ENCODE results near the gene VGLL4.

Gene VGLL4

DNA sequence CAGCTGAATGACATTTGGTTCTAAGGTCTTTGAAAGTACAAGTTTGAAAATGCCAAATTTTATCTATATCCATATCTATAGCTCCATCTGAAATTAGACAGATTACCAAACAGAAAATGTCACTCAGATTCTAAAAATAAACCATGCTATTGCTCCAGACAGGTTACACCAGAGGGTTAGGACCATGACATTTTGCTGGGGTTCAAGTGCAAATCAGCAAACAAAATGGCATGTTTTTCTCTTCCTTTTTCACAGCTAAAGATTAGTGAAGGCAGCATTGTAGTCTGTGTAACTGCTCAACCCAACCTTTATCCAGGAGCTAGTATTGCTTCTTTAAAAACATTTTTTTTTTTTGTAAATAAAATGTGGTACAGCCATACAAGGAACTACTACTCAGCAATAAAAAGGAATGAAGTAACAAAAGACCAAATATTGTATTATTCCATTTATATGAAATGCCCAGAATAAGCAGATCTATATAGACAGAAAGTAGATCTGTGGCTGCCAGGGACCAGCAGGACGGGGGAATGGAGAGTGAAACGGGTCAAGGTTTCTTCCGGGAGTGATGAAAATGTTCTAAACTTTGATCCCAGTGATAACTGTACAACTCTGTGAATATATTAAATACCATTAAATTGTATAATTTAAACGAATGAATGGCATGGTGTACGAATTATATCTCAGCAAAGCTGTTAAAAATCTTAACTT is 18.2 kb downstream of the VGLL4 start:
- no peak for DNase-seq

DNA sequence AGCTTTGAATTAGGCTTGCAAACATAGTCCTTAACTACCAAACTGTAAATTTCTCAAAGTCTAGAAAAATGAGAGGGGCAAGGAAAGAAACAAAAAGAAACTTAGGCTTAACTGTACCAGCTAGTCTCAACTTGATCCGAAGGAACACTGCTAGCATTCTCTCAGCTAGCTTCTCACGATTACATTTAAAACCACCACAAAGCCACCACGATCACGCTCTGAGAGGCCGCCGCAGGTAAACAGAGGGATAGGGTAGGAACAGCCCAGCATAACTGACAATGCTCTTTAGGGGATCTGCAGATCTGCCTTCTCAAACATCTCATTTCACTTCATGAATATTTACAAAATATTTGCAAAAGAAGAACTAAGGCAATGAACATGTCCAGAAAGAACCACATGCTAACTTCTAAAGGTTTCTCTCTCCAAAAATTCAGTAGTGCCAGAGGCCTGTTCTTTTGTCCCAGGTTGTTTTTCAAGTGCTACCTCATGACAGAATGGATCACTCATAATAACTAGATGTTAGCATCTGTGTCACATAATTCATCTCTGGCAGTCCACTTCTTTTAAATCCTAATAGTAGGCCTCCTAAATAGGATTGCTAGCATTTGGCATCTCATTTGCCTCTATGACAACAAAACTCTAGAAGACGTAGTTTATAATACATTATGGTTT is 18.9 kb downstream of the VGLL4 start:
- no peak for DNase-seq

GRCh38 chr3:11624161-11624560 is 19.6 kb downstream of the VGLL4 start:
- no peak for DNase-seq

DNA sequence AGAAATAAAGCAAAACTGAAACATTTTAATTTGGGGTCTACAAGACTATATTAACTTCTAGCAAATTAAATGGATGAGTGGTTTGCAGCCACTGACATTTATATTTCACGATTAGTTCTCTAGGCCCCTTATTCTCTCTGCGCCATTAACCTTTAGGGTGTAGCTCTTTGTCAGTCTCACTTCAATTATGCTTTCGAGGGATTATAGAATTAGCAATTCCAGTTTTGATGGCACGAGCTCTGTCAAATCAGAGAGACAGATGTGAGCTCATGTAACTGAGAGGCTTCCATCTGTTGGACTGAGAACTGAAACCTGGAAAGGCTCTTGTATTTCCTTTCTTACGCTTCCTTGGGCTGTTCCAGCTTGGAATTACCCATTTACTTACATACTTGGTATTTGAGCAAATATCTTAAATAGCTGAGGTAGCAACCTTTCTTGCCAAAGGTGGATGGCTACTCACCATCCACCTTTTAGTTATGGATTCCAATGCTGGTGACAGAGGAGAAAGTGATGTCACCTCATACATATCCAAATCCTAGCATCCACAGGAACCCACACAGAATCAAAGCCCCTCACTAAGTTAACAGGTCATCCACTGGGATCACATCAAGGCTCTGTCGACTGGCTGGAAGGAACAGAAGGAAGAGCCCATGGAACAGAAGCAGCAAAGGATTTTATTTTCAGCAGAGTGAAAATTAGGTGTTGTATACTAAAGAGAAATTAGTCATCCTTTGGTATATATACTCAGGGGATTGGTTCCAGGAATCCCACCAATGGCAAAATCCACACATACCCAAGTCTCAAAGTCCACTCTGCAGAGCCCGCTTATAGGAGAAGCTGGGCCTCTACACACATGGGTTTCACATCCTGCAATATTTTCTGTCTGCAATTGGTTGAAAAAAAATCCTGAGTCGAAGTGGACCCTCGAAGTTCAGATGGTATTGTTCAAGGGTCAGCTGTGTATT is 20.8 kb downstream of the VGLL4 start:
- no peak for DNase-seq

DNA sequence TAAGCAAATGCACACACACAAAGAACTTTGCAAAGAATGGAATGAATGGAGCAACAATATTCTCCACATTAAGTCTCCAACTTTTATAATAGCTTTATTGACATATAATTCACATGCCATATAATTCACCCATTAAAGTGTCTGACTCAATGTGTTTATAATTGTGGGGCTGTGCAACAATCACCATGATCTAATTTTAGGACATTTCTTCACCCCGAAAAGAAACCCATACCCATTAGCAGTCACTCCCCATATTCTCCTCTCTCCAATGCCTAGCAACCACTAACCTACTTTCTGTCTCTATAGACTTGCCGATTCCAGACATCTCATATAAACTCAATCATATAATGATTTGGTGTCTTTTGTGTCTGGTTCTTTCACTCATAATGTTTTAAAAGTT is 22.6 kb downstream of the VGLL4 start:
- no peak for DNase-seq

DNA sequence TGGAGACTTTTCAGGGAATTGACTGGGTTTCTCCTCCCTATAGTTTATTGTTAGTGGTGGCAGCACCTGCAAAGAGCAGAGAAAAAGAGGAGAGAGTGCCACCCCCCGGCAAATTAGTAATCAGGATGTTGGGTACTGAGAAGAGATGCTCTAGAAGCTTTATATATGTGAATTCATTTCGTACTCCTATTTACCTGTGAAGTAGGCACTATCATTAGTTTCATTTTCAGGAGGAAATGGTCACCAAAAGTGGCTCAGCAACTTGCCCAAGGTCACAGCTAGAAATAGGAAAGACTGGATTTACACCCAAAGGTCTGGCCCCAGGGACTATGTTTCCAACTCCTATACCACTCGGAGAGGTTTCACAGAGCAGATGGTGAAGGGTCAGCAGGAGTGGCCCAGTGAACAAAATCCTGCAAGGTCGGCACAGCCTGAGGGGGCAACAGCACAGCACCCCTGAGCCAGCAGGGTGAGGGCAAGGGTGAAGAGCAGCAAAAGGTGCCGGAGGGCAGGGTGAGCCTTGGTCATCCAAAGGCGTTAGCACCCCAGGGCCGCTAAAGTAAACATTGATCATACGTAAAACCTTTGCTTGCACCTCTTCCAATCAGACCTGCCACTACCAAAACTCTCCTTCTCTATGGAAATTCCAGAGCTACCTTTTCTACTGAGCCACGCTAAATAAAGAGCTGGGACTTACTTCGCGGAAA is 23.6 kb downstream of the VGLL4 start:
- DNase-seq = no peak

- DNase-seq = no peak
These were observed 24.3 kb downstream of the VGLL4 start for GRCh38 chr3:11619461-11619860.

DNA sequence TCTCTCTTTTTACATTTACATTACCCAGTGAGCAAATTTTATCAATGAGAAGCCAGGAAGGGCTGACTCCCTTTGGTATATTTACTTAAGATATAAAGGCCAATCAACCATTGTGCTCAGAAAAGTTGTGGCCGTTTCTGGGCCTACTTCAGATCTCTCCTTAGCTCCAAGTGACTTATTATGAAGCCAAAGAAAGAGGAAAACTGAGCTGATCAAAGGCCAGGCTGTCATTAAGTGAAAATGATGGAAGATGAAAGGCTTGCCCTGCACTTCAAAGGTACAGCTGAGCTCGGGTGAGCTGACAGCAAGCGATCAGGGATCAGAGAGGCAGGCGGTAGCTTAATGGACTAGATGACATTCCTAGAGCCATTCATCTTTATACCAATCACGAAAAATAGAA is 24.8 kb downstream of the VGLL4 start:
- no peak for DNase-seq

- DNase-seq = no peak
These were observed 27.2 kb downstream of the VGLL4 start for GRCh38 chr3:11616551-11616950.

- no peak for DNase-seq
These were observed 29.7 kb downstream of the VGLL4 start for GRCh38 chr3:11613851-11614487.

DNA sequence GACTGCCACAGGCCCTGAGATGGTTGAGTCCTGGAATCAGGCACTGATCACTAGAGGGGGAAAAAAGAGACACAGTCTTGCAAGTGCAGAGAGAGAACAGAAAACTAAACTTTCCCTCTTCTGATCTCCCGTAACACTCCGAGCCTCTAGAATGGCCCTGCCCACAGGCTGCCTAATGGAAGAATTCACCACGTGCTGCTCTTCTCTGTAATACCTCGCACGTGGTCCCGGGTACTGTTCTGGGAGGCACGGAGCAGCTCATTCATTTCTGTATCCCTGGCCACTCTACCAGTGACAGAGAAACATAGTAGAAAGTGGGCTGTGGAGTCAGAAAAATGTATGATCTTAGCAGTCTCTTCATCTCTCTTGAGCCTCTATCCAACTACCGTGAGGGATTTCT is 30.4 kb downstream of the VGLL4 start:
- DNase-seq = no peak

DNA sequence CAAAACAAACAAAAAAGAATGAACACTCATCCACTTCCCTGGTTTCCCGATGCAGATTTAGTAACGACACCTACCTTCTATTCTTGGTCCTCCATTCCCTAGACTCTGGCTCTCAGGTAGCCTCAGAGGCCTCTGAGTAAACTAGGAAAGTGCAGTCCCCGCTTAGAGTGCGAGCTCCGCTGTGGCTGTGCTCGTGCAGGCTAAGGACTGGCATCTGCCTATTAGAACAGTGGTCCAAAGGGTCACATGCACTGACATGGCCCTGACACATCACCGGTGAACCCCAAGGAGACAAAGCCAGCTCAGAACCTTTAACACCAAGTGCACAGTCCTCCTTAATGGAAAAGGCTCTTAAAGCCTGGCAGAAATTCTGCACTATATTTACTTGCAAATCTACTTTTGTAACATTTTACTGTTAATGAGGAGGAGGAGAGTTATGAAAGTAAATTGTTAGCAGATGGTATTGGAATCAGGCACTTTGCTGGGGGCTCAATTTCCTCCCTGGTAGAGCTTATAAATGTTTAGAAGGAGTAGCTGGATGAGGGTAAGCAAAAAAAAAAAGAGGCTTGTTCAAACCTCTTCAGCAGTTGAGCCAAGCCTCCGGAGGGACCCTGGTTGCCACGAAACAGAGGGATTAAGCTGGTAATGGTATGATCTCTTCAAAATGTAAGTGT is 31.1 kb downstream of the VGLL4 start:
- no peak for DNase-seq

DNA sequence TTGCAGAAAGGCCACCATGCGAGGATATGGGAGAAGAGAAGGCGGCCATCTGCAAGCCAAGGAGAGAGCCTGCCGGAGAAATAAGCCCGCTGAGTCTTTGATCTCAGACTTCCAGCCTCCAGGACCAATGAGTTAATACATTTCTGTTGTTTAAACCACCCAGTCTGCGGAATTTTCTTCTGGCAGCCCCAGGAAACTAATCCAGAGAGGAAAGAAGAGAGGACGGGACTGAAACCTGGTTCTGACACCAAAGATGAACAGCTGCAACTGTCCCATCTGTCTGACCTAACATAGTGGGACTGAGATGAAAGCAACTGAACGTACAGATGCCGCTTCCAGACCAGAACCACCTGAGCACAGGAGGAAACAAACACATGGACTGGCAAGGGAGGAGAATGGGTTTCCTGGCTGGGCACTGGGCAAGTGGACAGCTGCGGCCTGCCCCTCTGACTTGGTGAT is 32.3 kb downstream of the VGLL4 start:
- no peak for DNase-seq

GRCh38 chr3:11610700-11611275 is 32.9 kb downstream of the VGLL4 start:
- DNase-seq = no peak

- DNase-seq = no peak
These were observed 33.6 kb downstream of the VGLL4 start for GRCh38 chr3:11610044-11610671.

DNA sequence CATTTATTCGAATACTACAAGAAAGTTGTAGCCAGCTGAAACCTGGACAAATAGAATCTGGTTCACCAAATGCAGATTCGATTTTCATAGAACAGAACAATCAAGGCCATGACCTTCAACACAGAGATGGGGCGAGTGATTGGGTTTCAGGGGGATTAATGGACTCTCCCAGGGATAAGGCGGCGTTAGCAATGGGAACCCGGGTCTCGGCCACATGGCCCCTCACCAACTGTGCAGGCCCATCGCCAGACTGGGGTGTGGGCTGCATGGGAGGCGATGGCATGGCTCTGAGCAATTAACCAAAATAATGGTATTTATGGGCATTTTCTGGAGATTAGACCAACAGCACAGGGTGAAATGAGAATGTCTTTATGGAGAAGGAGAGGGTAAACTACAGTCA is 34.2 kb downstream of the VGLL4 start:
- DNase-seq = no peak

DNA sequence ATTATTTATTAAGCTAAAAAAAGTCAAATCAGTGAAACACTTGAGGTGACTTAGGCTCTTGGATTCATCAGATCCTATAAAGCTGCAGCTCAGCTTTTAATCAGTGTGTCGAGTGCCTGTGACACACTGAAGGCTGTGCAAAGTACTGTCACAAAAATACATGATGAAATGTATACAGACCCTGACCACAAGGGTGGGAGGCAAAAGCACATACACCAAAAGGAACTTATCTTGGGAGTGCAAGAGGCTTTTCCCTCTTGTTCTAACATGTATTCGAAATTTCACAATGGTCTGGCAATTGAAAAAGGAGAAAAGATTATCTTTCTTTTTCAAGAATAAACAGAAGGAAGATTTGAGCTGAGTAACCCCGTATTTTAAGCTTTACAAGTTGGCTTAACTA is 35.9 kb downstream of the VGLL4 start:
- DNase-seq = peak; percentile 30

- DNase-seq = no peak
These were observed 36.8 kb downstream of the VGLL4 start for GRCh38 chr3:11606865-11607440.

GRCh38 chr3:11606090-11606784 is 37.5 kb downstream of the VGLL4 start:
- no peak for DNase-seq

- DNase-seq = no peak
These were observed 38.3 kb downstream of the VGLL4 start for GRCh38 chr3:11605398-11605797.

Data from SIG-M5 (cell line).